Uterus (tissue), 4 donors: ENCODE results near the gene COL18A1. TPM values are rescaled to one million over a fixed set of nuclear protein-coding genes. Genes with fewer than 3 reads are reported as not detected.

ENCODE experiments used
- DNase-seq, 2 donors: peaks; one replicate each; pipeline ENCODE4 v3.0.0-alpha.2; 2019 to 2020
- H3K27ac ChIP-seq, 2 donors: fragments of 200-600 bp; sonication (generic); 1 replicate in 1 of 2; 2 replicates in 1 of 2; pipeline ENCODE4 v1.5.1; 2016 to 2018
- H3K27me3 ChIP-seq, 2 donors: fragments of 200-600 bp; sonication (generic); one replicate each; pipeline ENCODE4 v1.5.1; 2018 to 2019; ENCODE audit warnings: control low read depth in 1 of 2
- H3K36me3 ChIP-seq, 2 donors: fragments of 200-600 bp; sonication (generic); one replicate each; pipeline ENCODE4 v1.5.1; 2019; ENCODE audit warnings: control low read depth in 1 of 2
- H3K4me1 ChIP-seq, 2 donors: fragments of 200-600 bp; sonication (generic); one replicate each; pipeline ENCODE4 v1.5.1; 2018 to 2019; ENCODE audit warnings: control low read depth in 1 of 2
- H3K4me3 ChIP-seq, 2 donors: fragments of 200-600 bp; sonication (generic); 1 replicate in 1 of 2; 2 replicates in 1 of 2; pipeline ENCODE4 v1.5.1; 2018 to 2019; ENCODE audit warnings: mild to moderate bottlenecking in 1 of 2
- H3K9me3 ChIP-seq, 2 donors: fragments of 200-600 bp; sonication (generic); one replicate each; pipeline ENCODE4 v1.5.1; 2019; ENCODE audit warnings: control low read depth in 1 of 2
- CTCF ChIP-seq, 4 experiments: fragments of 200-600 bp in 2 of 4; fragments of 450-650 bp in 2 of 4; sonication (generic) in 2 of 4; IDR thresholded peaks; one replicate each; pipeline ENCODE4 v1.5.1; 2016 to 2019; ENCODE audit warnings: antibody characterized with exemption in 4 of 4, mild to moderate bottlenecking in 2 of 4, moderate library complexity in 1 of 4
- POLR2A ChIP-seq, 2 donors: fragments of 450-650 bp; IDR thresholded peaks; one replicate each; pipeline ENCODE4 v1.6.1; 2016; ENCODE audit warnings: antibody characterized with exemption in 2 of 2, mild to moderate bottlenecking in 1 of 2, moderate library complexity in 1 of 2
- intact Hi-C: fragments of 100-400 bp; cut with DNase I; formaldehyde crosslinking; loops from one replicate; pipeline ENCODE4 v1.15.1; 2023; ENCODE audit warnings: low total_unique reads
- total RNA-seq, 4 donors: library from RNA; depleted of rRNA in 3 of 4; stranded (reverse); fragments of >200 nt in 3 of 4; gene quantifications; one replicate each; pipeline versions ENCODE4 v1.1.0 to v1.2.4, GENCODE V29; 2014 to 2023
- donor health status: DM: yes; HTN: yes; CAD: no.

COL18A1 gene
- total RNA-seq, 4 donors from 2014 or later = 73.0 to 223 (median 152) TPM

- intact Hi-C loops = no loop called here
- no peaks in the 10 kb centered on the region for H3K36me3 ChIP-seq
- no peak for DNase-seq
Observed at GRCh38 chr21:45489722-45489982, 84.7 kb downstream of the COL18A1 start.

GRCh38 chr21:45490049-45490731, 85.2 kb downstream of the COL18A1 start:
- intact Hi-C loops = no loop called here
- Histone ChIP-seq H3K36me3 (no peaks in the 10 kb centered on the region), H3K27ac (no peak overlapping the region), H3K4me1 (no peaks in the 10 kb centered on the region), H3K27me3 (no peaks in the 10 kb centered on the region), H3K4me3 (no peak overlapping the region), H3K9me3 (no peaks in the 10 kb centered on the region)
- no peak for TF ChIP-seq POLR2A (IDR thresholded peaks at IDR 0.05)
- TF ChIP-seq CTCF (IDR thresholded peaks at IDR 0.05) = no peak
- no peak for DNase-seq

More at GRCh38 chr21:45489722-45489982, 84.7 kb downstream of the COL18A1 start:
- H3K4me3 ChIP-seq = no peak overlapping the region
- no peaks in the 10 kb centered on the region for H3K9me3 ChIP-seq
- H3K4me1 ChIP-seq = no peaks in the 10 kb centered on the region
- TF ChIP-seq CTCF (IDR thresholded peaks at IDR 0.05) (no peak), POLR2A (IDR thresholded peaks at IDR 0.05) (no peak)
- no peaks in the 10 kb centered on the region for H3K27me3 ChIP-seq
- no peak overlapping the region for H3K27ac ChIP-seq

- Histone ChIP-seq H3K27ac (no peak overlapping the region), H3K4me1 (no peaks in the 10 kb centered on the region), H3K27me3 (no peaks in the 10 kb centered on the region), H3K36me3 (no peaks in the 10 kb centered on the region), H3K9me3 (no peaks in the 10 kb centered on the region), H3K4me3 (no peak overlapping the region)
- TF ChIP-seq POLR2A (IDR thresholded peaks at IDR 0.05) (no peak), CTCF (IDR thresholded peaks at IDR 0.05) (no peak)
- no peak for DNase-seq
- intact Hi-C loops = no loop called here
Observed at GRCh38 chr21:45491056-45491455, 86.1 kb downstream of the COL18A1 start.

DNA sequence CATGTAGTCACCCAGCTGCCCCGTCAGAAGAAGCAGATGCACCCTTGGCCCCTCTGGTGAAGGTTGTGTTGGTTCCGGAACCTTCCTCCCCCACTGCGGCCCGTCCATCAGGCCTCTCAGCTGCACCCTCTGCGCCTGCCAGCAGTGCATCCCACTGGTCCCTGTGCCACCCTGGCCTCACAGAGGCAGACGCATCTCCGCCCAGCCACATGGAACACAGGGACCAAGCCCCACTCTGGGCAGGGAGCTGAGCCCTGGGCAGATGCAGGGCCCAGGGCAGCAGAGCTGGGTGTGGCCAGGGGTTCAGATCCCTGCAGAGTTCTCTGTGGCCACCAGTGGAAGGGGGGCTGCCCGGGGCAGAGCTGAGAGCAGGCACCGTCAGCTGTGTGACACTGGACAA, 86.7 kb downstream of the COL18A1 start:
- Histone ChIP-seq H3K36me3 (no peaks in the 10 kb centered on the region), H3K4me3 (no peak overlapping the region), H3K4me1 (no peaks in the 10 kb centered on the region), H3K9me3 (no peaks in the 10 kb centered on the region), H3K27me3 (no peaks in the 10 kb centered on the region), H3K27ac (no peak overlapping the region)
- intact Hi-C loops = no loop called here
- DNase-seq = no peak
- TF ChIP-seq CTCF (IDR thresholded peaks at IDR 0.05) (no peak), POLR2A (IDR thresholded peaks at IDR 0.05) (no peak)

GRCh38 chr21:45492765-45493164, 87.8 kb downstream of the COL18A1 start:
- no peaks in the 10 kb centered on the region for H3K36me3 ChIP-seq

More at GRCh38 chr21:45492765-45493164, 87.8 kb downstream of the COL18A1 start:
- Histone ChIP-seq H3K9me3 (no peaks in the 10 kb centered on the region), H3K27me3 (no peaks in the 10 kb centered on the region), H3K4me3 (no peak overlapping the region), H3K4me1 (no peaks in the 10 kb centered on the region), H3K27ac (no peak overlapping the region)
- no peak for TF ChIP-seq POLR2A (IDR thresholded peaks at IDR 0.05)
- no peak for TF ChIP-seq CTCF (IDR thresholded peaks at IDR 0.05)
- intact Hi-C loops = no loop called here
- DNase-seq = no peak
